K562 (cell line): ENCODE results near the gene CNGA3. TPM values are rescaled to one million over a fixed set of nuclear protein-coding genes. Genes with fewer than 3 reads are reported as not detected.

Experiments
- ATAC-seq: fragments of 200-7000 bp; cut with Tn5 transposase; 3 replicates; pipeline ENCODE4 v1.9.1; 2020; ENCODE audit warnings: moderate library complexity
- Bru-seq: library from RNA; stranded (reverse); fragments of 400-500 nt; gene quantifications from one replicate; lab custom pipeline; 2021; lab: Mats Ljungman, UMichigan
- BruChase-seq, 2 experiments: library from RNA; stranded (reverse); fragments of 400-500 nt; gene quantifications; one replicate each; lab custom pipeline; 2021; lab: Mats Ljungman, UMichigan
- BruUV-seq: library from RNA; stranded (reverse); fragments of 400-500 nt; replicated peaks from 2 replicates; lab custom pipeline; 2021; lab: Mats Ljungman, UMichigan
- CTCF ChIA-PET: fragments of 300-600 bp; formaldehyde crosslinking; extraction: SDS; loops from one replicate; lab custom pipeline; 2021; ENCODE audit warnings: low intra/inter-chr PET ratio; lab: Yijun Ruan, JAX
- POLR2A ChIA-PET: fragments of 300-600, 350-650 bp; sonication (Branson Sonifier 250); formaldehyde crosslinking; extraction: SDS; loops from one replicate; lab custom pipeline; 2021; ENCODE audit warnings: antibody characterized with exemption, inconsistent platforms; lab: Yijun Ruan, JAX
- DNase-seq, 4 experiments: peaks; one replicate each; pipeline versions ENCODE4 v3.0.0 to v3.0.0-alpha.2; 2011 to 2018; ENCODE audit warnings: low spot score in 3 of 4, mixed read lengths in 3 of 4; ENCODE audit errors: extremely low read depth in 1 of 4
- FAIRE-seq: peaks from 2 replicates; lab custom pipeline; 2011; peaks lifted over from hg19 to GRCh38; lab: Jason Lieb, UNC
- H2AFZ ChIP-seq: 2 replicates; pipeline ENCODE4 v1.6.0; 2011; ENCODE audit warnings: low read depth, low read length, control low read depth, inconsistent platforms
- H3K27ac ChIP-seq: fragments of 200-600 bp; 3 replicates; pipeline ENCODE4 v1.8.0; 2011; ENCODE audit warnings: low read depth, mild to moderate bottlenecking, control low read depth, inconsistent platforms, low read length, moderate library complexity, mixed read lengths; ENCODE audit errors: extremely low read depth
- H3K27me3 ChIP-seq, 2 experiments: fragments of 300-600 bp in 1 of 2; 2 replicates in 1 of 2; 3 replicates in 1 of 2; pipeline versions ENCODE4 v1.6.0 to v1.8.0; 2011; ENCODE audit warnings: inconsistent platforms in 2 of 2, low read length in 2 of 2, mild to moderate bottlenecking in 1 of 2, mixed read lengths in 1 of 2, moderate library complexity in 1 of 2; ENCODE audit not compliant: control insufficient read depth in 2 of 2, insufficient read depth in 2 of 2
- H3K36me3 ChIP-seq: fragments of 300-600 bp; 3 replicates; pipeline ENCODE4 v1.8.0; 2011; ENCODE audit warnings: mild to moderate bottlenecking, low read length, inconsistent platforms; ENCODE audit not compliant: control insufficient read depth, insufficient read depth
- H3K4me1 ChIP-seq, 2 experiments: fragments of 200-600 bp in 1 of 2; replicated peaks in 1 of 2; 2 replicates in 1 of 2; 3 replicates in 1 of 2; pipeline versions ENCODE4 v1.5.1 to v1.8.0; 2011; ENCODE audit warnings: inconsistent platforms in 2 of 2, low read length in 2 of 2, mild to moderate bottlenecking in 1 of 2, mixed read lengths in 1 of 2, moderate library complexity in 1 of 2; ENCODE audit not compliant: control insufficient read depth in 2 of 2, insufficient read depth in 2 of 2
- H3K4me2 ChIP-seq: 2 replicates; pipeline ENCODE4 v1.6.1; 2011; ENCODE audit warnings: low read length, control low read depth, inconsistent platforms, mixed read lengths; ENCODE audit not compliant: insufficient read depth
- H3K4me3 ChIP-seq: fragments of 200-600 bp; sonication (generic), shearing (Covaris generic); 2 replicates; pipeline ENCODE4 v1.5.1; 2016; ENCODE audit warnings: control low read depth, inconsistent platforms
- H3K79me2 ChIP-seq: fragments of 200-600 bp; 3 replicates; pipeline ENCODE4 v1.8.0; 2011; ENCODE audit warnings: low read length, inconsistent platforms; ENCODE audit not compliant: control insufficient read depth, insufficient read depth
- H3K9ac ChIP-seq, 2 experiments: 2 replicates each; pipeline versions ENCODE4 v1.6.0 to v1.6.1; 2011; ENCODE audit warnings: low read depth in 2 of 2, low read length in 2 of 2, control low read depth in 1 of 2, inconsistent platforms in 1 of 2, mild to moderate bottlenecking in 1 of 2, mixed read lengths in 1 of 2; ENCODE audit not compliant: insufficient read depth in 1 of 2
- H3K9me1 ChIP-seq: one replicate; pipeline ENCODE4 v1.6.0; 2011; ENCODE audit warnings: inconsistent platforms, mild to moderate bottlenecking, low read length, moderate library complexity; ENCODE audit not compliant: control insufficient read depth, insufficient read depth
- H3K9me3 ChIP-seq: replicated peaks from 2 replicates; pipeline ENCODE4 v1.5.1; 2011; ENCODE audit warnings: low read depth, low read length, inconsistent platforms; ENCODE audit not compliant: control insufficient read depth, insufficient read depth
- H4K20me1 ChIP-seq: replicated peaks from 2 replicates; pipeline ENCODE4 v1.6.1; 2011; ENCODE audit warnings: low read length, inconsistent platforms, mixed read lengths; ENCODE audit not compliant: control insufficient read depth, insufficient read depth
- BRD4 ChIP-seq: fragments of 200-600 bp; sonication (generic); IDR thresholded peaks from 2 replicates; pipeline ENCODE4 v1.6.1; 2017; ENCODE audit warnings: inconsistent platforms
- RCOR1 ChIP-seq, 2 experiments: IDR thresholded peaks; 2 replicates each; pipeline ENCODE4 v1.6.1; 2012; ENCODE audit warnings: low read depth in 2 of 2, low read length in 2 of 2, borderline replicate concordance in 1 of 2, improper control_type of control experiment in 1 of 2
- REST ChIP-seq, 2 experiments: fragments of 450-650 bp; formaldehyde crosslinking in 1 of 2; IDR thresholded peaks; 2 replicates each; pipeline versions ENCODE4 v1.4.0 to v1.6.1; 2014 to 2020; ENCODE audit warnings: mild to moderate bottlenecking in 2 of 2, borderline replicate concordance in 1 of 2, low read depth in 1 of 2
- RHOXF2B ChIP-seq: fragments of 250-450 bp; sonication (Bioruptor Pico); conservative IDR thresholded peaks from 2 replicates; pipeline ENCODE4 v1.5.1; 2021
- ZNF140 ChIP-seq: fragments of 250-450 bp; sonication (Bioruptor Pico); IDR thresholded peaks from 2 replicates; pipeline ENCODE4 v1.8.0; 2021; ENCODE audit warnings: moderate library complexity, mild to moderate bottlenecking, inconsistent platforms
- WGBS: fragments of 100-300 bp; shearing (Covaris generic); methylation state at CpG from one replicate; pipeline ENCODE4 v1.1.6; 2016; ENCODE audit warnings: low coverage, mixed read lengths; ENCODE audit not compliant: insufficient coverage; ENCODE audit errors: missing lambda C conversion rate; 5-methylcytosine and 5-hydroxymethylcytosine counted together
- in situ Hi-C: fragments of 300-500 bp; cut with MboI; formaldehyde crosslinking; loops from 4 replicates; pipeline ENCODE4 v1.15.0; 2018; ENCODE audit warnings: inconsistent platforms, mixed read lengths
- intact Hi-C: fragments of 100-400 bp; cut with micrococcal nuclease; formaldehyde crosslinking; loops from 2 replicates; pipeline ENCODE4 v1.14.2; 2022
- long read RNA-seq, 3 experiments: library from polyadenylated mRNA in 2 of 3; library from RNA in 1 of 3; unstranded in 2 of 3; stranded (forward) in 1 of 3; transcript quantifications; one replicate each; pipeline ENCODE4 v2.0.0, GENCODE V29; 2019 to 2022
- polyA minus RNA-seq, 3 experiments: library from RNA; depleted of rRNA, polyadenylated mRNA; stranded (reverse); fragments of >200 nt; gene quantifications; 2 replicates each; pipeline ENCODE4 v1.2.3, GENCODE V29; 2011
- polyA plus RNA-seq, 8 experiments: library from polyadenylated mRNA; depleted of rRNA in 4 of 8; stranded (reverse) in 5 of 8; unstranded in 3 of 8; fragments of >200 nt; fragmentation: Nextera tagmentation in 2 of 8; fragmentation: Illumina TruSeq in 1 of 8; extraction: Ambion mirVana in 2 of 8; extraction: Trizol in 1 of 8; gene quantifications; 2 replicates each; pipeline versions ENCODE4 v1.2.1 to v1.2.3, GENCODE V29; 2011 to 2014; ENCODE audit warnings: inconsistent platforms in 1 of 8, missing spikeins in 1 of 8
- total RNA-seq, 7 experiments: library from RNA; depleted of rRNA in 6 of 7; stranded (reverse); fragments of >200 nt in 6 of 7; fragmentation: Illumina TruSeq in 2 of 7; extraction: Trizol in 2 of 7; gene quantifications; 2 replicates each; pipeline versions ENCODE4 v1.2.1 to v1.2.3, GENCODE V29; 2011 to 2021; ENCODE audit warnings: low replicate concordance in 1 of 7
- TF ChIP-seq, protein P1 (sequence below), 2 experiments: fragments of 450-650 bp in 1 of 2; sonication (generic) in 1 of 2; formaldehyde crosslinking in 1 of 2; IDR thresholded peaks in 1 of 2; conservative IDR thresholded peaks in 1 of 2; 2 replicates each; pipeline versions ENCODE4 v1.6.1 to v1.8.1; 2016 to 2023; ENCODE audit warnings: mild to moderate bottlenecking in 2 of 2, moderate library complexity in 2 of 2, inconsistent platforms in 1 of 2, missing genetic modification reagents in 1 of 2

Gene CNGA3
- total RNA-seq (2011; cell fraction: chromatin; rRNA removed; ENCODE audit: low replicate concordance): not detected in 2 replicates
- not detected in 2 replicates for total RNA-seq (2011; cell fraction: nucleolus; rRNA removed)
- total RNA-seq (2011; cell fraction: nucleoplasm; rRNA removed): not detected in 2 replicates
- not detected in 2 replicates for total RNA-seq (2014; rRNA removed)
- total RNA-seq (2014; rRNA removed; fragmentation: Illumina TruSeq; extraction: Trizol): not detected in 2 replicates
- total RNA-seq (2015; rRNA removed; fragmentation: Illumina TruSeq; extraction: Trizol): not detected in 2 replicates
- not detected in 2 replicates for total RNA-seq (2021)
- not detected in 2 replicates for polyA plus RNA-seq (2011; rRNA removed)
- polyA plus RNA-seq (2011; cell fraction: cytosol; rRNA removed): not detected in 2 replicates
- not detected in 2 replicates for polyA plus RNA-seq (2011; cell fraction: nucleus; rRNA removed)
- 0.03 TPM in 1 of 2 replicates, not detected in the other for polyA plus RNA-seq (2012)
- not detected in 2 replicates for polyA plus RNA-seq (2014; fragmentation: Illumina TruSeq; extraction: Trizol)
- polyA plus RNA-seq (2014; fragmentation: Nextera tagmentation; extraction: Ambion mirVana): not detected
- polyA plus RNA-seq (2014; rRNA removed): not detected in 2 replicates
- not detected in 2 replicates for polyA minus RNA-seq (2011; rRNA and poly(A)+ RNA removed)
- not detected in 2 replicates for polyA minus RNA-seq (2011; cell fraction: cytosol; rRNA and poly(A)+ RNA removed)
- not detected in 2 replicates for polyA minus RNA-seq (2011; cell fraction: nucleus; rRNA and poly(A)+ RNA removed)
- Bru-seq, nascent RNA: not detected
- not detected for BruChase-seq, experiment 1, labeled RNA remaining after a 2-hour chase
- BruChase-seq, experiment 2, labeled RNA remaining after a 6-hour chase: percentile 1 among the genes with signal in this experiment
- long read RNA-seq, experiment 1: 0 reads
- long read RNA-seq, experiment 2: 0 reads
- long read RNA-seq, experiment 3: 0 reads

DNA sequence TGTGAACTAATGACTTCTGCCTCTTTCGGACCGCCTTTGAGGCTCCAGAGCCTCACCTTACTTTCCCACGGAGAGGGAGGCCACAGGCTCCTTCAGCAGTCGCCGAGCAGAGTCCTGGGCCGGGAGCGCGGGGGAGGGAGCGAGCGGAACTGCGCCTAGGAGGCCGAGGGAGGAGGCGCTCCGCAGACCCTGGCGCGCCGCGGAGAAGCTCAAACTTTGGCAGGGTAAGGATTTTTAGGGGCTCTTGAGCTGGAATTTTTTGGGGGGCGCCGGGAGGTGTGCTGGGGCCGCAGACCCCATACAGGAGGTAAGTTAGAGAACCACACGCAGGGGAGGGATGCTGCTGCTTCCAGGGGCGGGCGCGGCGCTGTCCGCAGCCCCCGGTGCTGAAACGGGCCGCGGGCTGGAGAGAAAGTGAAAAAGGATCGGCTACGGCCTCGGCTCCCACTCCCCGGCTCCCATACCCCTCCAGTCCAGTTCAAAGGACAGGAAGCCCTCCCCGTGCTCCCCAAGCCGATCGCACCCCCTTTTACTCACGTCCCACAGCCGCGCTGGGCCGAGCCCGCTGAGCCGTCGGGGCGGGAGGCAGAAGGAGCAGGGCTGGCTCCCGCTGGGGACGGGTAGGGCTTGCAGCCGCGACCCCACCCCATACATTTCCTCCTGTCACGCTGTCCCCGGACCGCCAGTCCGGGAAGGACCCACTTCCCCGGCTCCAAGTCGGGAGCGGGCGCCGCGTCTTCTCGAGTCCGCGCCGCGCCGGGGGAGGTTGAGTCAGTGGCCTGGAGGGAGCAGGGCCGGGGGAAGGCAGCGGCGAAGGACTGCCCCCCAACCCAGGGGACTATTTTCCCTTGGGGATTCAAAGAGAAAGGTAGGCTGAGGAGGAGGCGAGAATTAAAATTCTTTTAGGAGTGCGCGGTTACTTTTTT lies at the start of gene CNGA3:
Gene CNGA3 (plus strand): TSS at position 146 of the 926 bp plus-strand sequence. CDS start 23,520 bp downstream, outside the sequence.
- Histone ChIP-seq H3K9me3 (no peaks in the 10 kb centered on the region), H3K9ac (no peak within 1 kb of the TSS), H4K20me1 (no peaks in the 10 kb centered on the region), H3K4me1 (peaks cover 0 to 5% of the 10 kb centered on the region in 2 experiments; a peak in 2 of 5 replicates), H3K36me3 (no peaks in the 10 kb centered on the region), H2AFZ (no peak within 1 kb of the TSS), H3K9me1 (no peaks in the 10 kb centered on the region), H3K4me2 (no peak within 1 kb of the TSS), H3K4me3 (no peak within 1 kb of the TSS), H3K79me2 (no peaks in the 10 kb centered on the region), H3K27me3 (peaks cover 6 to 26% of the 10 kb centered on the region in 2 experiments; a peak in 3 of 5 replicates), H3K27ac (no peak within 1 kb of the TSS)
- ChIA-PET CTCF (no interaction called here), POLR2A (no interaction called here)
- FAIRE-seq: no peak
- intact Hi-C loops (no loop called here), in situ Hi-C loops (no loop called here)
- no TSS peak for BruUV-seq
- ATAC-seq: peak; percentile 70
- DNase-seq: peak; percentile 12 to 46 (median 30)
- WGBS: 40% methylated on average over 42 of the region's 72 CpGs
- no peak for TF ChIP-seq ZNF140 (CRISPR knock-in tag)
- TF ChIP-seq RCOR1 (IDR thresholded peaks at IDR 0.05; ENCODE audit: borderline replicate concordance in 1 of 2, low read depth in 2 of 2, low read length in 2 of 2): 0 out of 4 replicates have a peak, but pooled peaks of 1 of the 2 experiments have one; percentile 18
- no peak for TF ChIP-seq BRD4
- TF ChIP-seq REST (IDR thresholded peaks at IDR 0.05; ENCODE audit: borderline replicate concordance): peak; percentile 96
- TF ChIP-seq REST (CRISPR knock-in tag; IDR thresholded peaks at IDR 0.05; ENCODE audit: low read depth): peak; percentile 41; the same call in 1 of the 2 replicates
- TF ChIP-seq, protein P1, sequence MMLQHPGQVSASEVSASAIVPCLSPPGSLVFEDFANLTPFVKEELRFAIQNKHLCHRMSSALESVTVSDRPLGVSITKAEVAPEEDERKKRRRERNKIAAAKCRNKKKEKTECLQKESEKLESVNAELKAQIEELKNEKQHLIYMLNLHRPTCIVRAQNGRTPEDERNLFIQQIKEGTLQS (IDR thresholded peaks at IDR 0.05): no peak
- TF ChIP-seq, protein P1 (CRISPR knock-in tag; conservative IDR thresholded peaks at IDR 0.05): no peak
- no peak for TF ChIP-seq RHOXF2B (CRISPR knock-in tag)
